ENCODE measurements around the gene PTPRD. TPM values are rescaled to one million over a fixed set of nuclear protein-coding genes. Genes with fewer than 3 reads are reported as not detected.

Gene PTPRD
- total RNA-seq, 2 experiments from 2014 or later = 0.10 TPM; not detected in 1

DNA sequence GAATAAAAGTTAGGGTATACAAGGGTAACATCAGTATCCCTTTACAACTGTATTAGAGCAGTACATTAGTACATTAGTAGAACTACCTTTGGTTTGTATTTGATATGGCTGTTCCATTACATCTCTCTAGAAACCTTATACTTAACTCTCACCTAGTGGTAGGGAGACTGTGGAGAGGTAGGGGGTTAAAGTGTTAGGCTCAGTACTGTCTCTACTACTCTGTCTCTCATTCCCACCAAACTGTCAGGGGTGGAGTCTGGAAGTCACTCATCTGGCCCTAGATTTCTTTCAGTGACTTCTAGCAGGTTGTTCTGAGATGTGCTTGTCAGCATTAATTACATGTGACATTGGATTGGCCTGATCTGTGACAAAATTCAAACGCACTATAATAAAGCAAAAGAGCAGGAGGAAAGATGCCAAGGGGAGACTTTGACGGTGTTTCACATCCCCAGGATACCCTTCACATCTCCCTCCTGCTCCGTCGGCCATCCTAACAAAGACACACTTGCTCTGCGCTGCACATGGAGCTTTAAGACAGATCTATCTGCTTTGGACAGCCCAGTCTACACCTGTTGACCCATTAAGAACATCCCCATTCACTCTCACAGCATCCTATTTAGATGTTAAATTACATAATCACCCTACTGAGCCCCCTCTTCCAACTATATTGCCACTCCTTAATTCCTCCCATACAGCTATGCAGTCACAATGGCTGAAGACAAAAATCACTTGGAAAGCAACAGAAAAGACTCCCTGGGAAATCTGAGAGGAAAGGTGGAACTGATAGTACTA is 1770.2 kb downstream of the PTPRD start:
- intact Hi-C loops (cut with micrococcal nuclease) = no loop called here
- Mint-ChIP-seq H3K36me3 (no peaks in the 10 kb centered on the region), H3K9me3 (no peaks in the 10 kb centered on the region), H3K27ac (no peak overlapping the region), H3K4me3 (no peak overlapping the region), H3K27me3 (peaks cover 1% of the 10 kb centered on the region), H3K4me1 (ENCODE audit: low read depth) (no peaks in the 10 kb centered on the region)
- ChIA-PET CTCF (no interaction called here), POLR2A (no interaction called here)
- no peak for DNase-seq

DNA sequence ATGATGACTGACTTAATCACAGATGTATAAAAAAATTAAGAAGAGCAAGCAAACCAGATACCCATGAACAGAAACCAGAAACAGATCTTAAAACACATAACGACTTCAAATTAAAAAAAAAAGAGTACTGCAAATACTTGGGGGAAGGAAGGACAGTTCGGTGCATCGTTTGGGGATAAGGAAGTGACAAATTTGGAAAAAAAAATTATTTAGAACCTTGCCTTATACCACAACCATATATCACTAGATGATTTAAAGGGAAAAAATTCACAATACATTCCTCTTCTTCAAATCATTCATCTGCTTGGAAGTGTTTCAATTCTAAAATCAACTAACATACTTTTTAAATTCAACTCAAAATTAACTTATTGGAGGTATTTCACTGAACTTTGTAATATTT is 1774.7 kb downstream of the PTPRD start:
- Mint-ChIP-seq H3K27ac (no peak overlapping the region), H3K4me1 (ENCODE audit: low read depth) (no peaks in the 10 kb centered on the region), H3K9me3 (no peaks in the 10 kb centered on the region), H3K4me3 (no peak overlapping the region), H3K36me3 (no peaks in the 10 kb centered on the region), H3K27me3 (no peaks in the 10 kb centered on the region)
- CTCF ChIA-PET = no interaction called here
- POLR2A ChIA-PET = no interaction called here
- intact Hi-C loops (cut with micrococcal nuclease) = no loop called here
- DNase-seq = no peak

DNA sequence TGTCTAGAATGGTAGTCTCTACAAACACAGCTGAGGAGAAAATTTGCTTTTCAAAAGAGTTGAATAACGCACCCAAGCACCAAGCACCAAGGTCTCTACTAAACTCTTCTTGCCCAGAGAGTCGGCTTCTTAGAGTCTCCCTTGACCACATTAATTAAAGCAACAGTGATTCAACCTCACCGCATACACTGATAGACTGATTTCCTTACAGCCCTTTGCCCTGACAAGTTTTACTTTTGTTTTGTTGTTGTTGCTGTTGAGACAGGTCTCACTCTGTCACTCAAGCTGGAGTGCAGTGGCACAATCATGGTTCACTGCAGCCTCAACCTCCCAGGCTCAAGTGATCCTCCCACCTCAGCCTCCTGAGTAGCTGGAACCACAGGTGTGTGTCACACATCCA is 1777.5 kb downstream of the PTPRD start:
- no peak for DNase-seq
- Mint-ChIP-seq H3K4me3 (no peak overlapping the region), H3K36me3 (no peaks in the 10 kb centered on the region), H3K9me3 (no peaks in the 10 kb centered on the region), H3K27me3 (peaks cover 2% of the 10 kb centered on the region), H3K27ac (no peak overlapping the region), H3K4me1 (ENCODE audit: low read depth) (no peaks in the 10 kb centered on the region)
- ChIA-PET POLR2A (no interaction called here), CTCF (no interaction called here)
- intact Hi-C loops (cut with micrococcal nuclease) = no loop called here

DNA sequence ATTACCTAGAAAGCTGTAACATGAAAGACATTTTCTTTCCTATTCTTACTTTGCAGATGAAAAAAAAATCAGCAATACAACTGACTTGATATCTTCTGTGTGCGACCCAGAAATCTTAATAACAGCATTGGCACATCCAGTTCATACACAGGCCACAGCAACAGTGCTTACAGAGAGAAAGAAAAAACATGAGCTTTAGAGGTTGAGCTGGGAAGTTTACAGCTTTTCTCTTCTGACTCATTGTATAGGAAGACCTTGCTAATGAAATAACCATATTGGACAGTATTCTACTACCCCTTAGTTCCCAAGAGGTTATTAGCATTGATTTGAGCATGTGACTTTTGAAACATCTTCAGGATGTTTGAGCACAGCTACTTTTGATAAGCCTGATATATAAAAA is 1779.8 kb downstream of the PTPRD start:
- intact Hi-C loops (cut with micrococcal nuclease) = no loop called here
- no peaks in the 10 kb centered on the region for H3K4me1 Mint-ChIP-seq (ENCODE audit: low read depth)

DNA sequence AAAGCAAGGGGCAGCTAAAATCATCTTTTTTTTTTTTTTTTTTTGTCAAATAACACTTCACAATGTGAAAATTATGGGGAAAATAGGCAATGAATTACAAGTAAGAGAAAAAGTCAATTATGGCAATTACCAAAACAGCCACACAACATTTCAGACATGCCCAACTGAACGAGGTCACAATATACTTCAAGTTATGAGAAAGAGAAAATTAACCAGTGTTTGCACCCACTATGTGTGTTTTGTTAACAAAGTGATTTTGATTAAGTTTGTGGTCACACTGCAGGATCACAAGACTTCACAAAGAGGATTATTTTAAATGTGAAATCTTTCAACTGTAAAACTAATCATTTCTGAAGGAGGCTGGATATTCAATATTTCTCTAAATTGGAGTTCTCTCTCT is 1780.4 kb downstream of the PTPRD start:
- no peaks in the 10 kb centered on the region for H3K4me1 Mint-ChIP-seq (ENCODE audit: low read depth)
- CTCF ChIA-PET = no interaction called here
- DNase-seq = no peak

More for the DNA sequence above, 1779.8 kb downstream of the PTPRD start:
- Mint-ChIP-seq H3K36me3 (no peaks in the 10 kb centered on the region), H3K9me3 (no peaks in the 10 kb centered on the region), H3K27ac (no peak overlapping the region), H3K4me3 (no peak overlapping the region), H3K27me3 (peaks cover 2% of the 10 kb centered on the region)
- POLR2A ChIA-PET = no interaction called here
- no peak for DNase-seq
- CTCF ChIA-PET = no interaction called here

DNA sequence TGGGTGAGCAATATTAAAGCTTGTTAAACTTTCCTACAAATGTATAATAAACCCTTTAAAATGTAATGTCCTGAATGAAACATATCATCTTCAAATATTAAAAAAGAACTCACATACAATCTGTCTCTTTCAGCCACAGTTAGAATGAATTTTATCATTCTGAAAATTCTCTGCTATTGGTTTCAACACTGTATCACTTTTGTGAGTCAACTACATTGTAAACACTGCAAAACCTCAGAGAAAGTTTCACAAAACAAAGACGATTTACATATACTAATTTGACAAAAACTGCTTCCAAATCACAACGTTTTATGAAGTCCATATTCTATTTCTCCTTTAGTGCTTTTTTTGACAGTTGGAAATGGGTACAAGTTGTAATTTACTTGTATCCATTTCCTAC is 1781.2 kb downstream of the PTPRD start:
- POLR2A ChIA-PET = no interaction called here
- CTCF ChIA-PET = no interaction called here
- Mint-ChIP-seq H3K36me3 (no peaks in the 10 kb centered on the region), H3K27me3 (peaks cover 4% of the 10 kb centered on the region), H3K27ac (no peak overlapping the region), H3K4me3 (no peak overlapping the region), H3K4me1 (ENCODE audit: low read depth) (no peaks in the 10 kb centered on the region), H3K9me3 (no peaks in the 10 kb centered on the region)
- DNase-seq = no peak
- intact Hi-C loops (cut with micrococcal nuclease) = no loop called here

More for the DNA sequence above, 1780.4 kb downstream of the PTPRD start:
- POLR2A ChIA-PET = no interaction called here
- H3K27ac Mint-ChIP-seq = no peak overlapping the region
- no peak overlapping the region for H3K4me3 Mint-ChIP-seq
- H3K36me3 Mint-ChIP-seq = no peaks in the 10 kb centered on the region
- H3K9me3 Mint-ChIP-seq = no peaks in the 10 kb centered on the region
- peaks cover 2% of the 10 kb centered on the region for H3K27me3 Mint-ChIP-seq
- intact Hi-C loops (cut with micrococcal nuclease) = no loop called here

DNA sequence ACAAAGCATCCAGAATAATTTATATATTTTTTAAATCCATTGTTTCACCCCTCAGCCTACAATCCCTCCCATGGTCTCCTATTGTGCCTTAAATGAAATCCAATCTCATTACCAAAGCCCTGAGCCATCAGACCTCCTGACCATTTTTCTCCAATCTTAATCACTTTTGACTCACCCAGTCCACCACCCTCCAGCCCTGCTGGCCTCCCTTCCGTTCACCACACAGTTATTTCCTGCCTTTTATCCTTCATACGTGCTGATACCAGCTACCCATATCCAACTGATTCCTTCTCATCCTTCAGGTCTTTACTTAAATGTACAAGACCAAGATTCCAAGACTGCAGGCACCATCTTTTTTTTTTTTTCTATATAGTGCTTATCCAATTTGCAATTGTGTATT is 1786.5 kb downstream of the PTPRD start:
- Mint-ChIP-seq H3K27ac (no peak overlapping the region), H3K4me1 (ENCODE audit: low read depth) (no peaks in the 10 kb centered on the region), H3K9me3 (no peaks in the 10 kb centered on the region)

DNA sequence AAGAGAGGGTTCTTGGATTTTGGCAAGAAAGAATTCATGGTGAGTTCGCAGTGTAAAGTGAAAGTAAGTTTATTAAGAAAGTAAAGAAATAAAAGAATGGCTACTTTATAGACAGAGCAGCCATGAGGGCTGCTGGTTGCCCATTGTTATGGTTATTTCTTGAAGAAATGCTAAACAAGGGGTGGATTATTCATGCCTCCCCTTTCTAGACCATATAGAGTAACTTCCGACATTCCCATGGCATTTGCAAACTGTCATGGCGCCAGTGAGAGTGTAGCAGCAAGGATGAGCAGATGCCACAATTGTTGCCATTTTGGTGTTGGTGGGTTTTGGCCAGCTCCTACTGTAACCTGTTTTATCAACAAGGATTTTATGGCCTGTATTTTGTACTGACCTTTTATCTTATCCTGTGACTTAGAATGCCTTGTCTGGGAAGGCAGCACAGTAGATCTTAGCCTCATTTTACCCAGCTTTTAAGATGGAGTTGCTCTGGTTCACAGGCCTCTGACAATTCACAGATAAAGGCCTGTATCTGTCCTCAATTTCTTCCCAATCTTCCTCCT is 1787.1 kb downstream of the PTPRD start:
- DNase-seq = no peak
- ChIA-PET POLR2A (no interaction called here), CTCF (no interaction called here)
- no peak overlapping the region for H3K27ac Mint-ChIP-seq
- peaks cover 2% of the 10 kb centered on the region for H3K27me3 Mint-ChIP-seq
- no peaks in the 10 kb centered on the region for H3K36me3 Mint-ChIP-seq
- no peaks in the 10 kb centered on the region for H3K4me1 Mint-ChIP-seq (ENCODE audit: low read depth)
- H3K9me3 Mint-ChIP-seq = no peaks in the 10 kb centered on the region
- H3K4me3 Mint-ChIP-seq = no peak overlapping the region
- intact Hi-C loops (cut with micrococcal nuclease) = no loop called here

More for the DNA sequence above, 1786.5 kb downstream of the PTPRD start:
- no peak overlapping the region for H3K4me3 Mint-ChIP-seq
- H3K36me3 Mint-ChIP-seq = no peaks in the 10 kb centered on the region
- ChIA-PET CTCF (no interaction called here), POLR2A (no interaction called here)
- DNase-seq = no peak
- H3K27me3 Mint-ChIP-seq = peaks cover 4% of the 10 kb centered on the region
- intact Hi-C loops (cut with micrococcal nuclease) = no loop called here

DNA sequence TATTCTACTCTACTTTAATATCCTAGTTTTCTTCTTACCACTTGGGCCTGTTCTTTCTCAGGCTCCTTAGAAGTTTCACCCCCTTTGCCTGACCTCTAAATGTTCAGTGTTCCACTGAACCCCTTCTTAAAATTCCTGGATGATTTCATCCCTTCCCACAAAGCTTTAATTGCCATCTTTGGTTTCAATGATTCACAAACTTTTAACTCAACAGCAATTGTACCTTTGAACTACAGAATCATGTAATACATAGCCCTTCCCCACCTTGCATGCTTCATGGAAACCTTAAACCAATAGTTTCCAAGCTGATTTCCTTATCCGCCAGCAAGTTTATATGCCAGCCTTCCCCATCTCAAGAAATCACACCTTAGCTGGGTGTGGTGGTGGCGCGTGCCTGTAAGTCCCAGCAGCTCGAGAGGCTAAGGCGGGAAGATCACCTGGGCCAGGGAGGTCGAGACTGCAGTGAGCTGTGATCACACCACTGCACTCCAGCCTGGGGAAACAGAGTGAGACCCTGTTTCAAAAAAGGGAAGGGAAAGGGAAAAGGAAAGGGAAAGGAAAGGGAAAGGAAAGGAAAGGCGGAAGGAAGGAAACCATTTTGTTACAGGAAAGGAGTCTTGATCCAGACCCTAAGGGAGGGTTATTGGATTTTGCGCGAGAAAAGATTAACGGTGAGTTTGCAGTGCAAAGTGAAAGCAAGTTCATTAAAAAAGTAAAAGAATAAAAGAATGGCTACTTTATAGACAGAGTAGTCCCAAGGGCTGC is 1789.5 kb downstream of the PTPRD start:
- ChIA-PET CTCF (no interaction called here), POLR2A (no interaction called here)
- Mint-ChIP-seq H3K4me3 (no peak overlapping the region), H3K36me3 (no peaks in the 10 kb centered on the region), H3K27ac (no peak overlapping the region), H3K9me3 (no peaks in the 10 kb centered on the region), H3K4me1 (ENCODE audit: low read depth) (no peaks in the 10 kb centered on the region), H3K27me3 (peaks cover 2% of the 10 kb centered on the region)
- intact Hi-C loops (cut with micrococcal nuclease) = no loop called here
- DNase-seq = no peak

DNA sequence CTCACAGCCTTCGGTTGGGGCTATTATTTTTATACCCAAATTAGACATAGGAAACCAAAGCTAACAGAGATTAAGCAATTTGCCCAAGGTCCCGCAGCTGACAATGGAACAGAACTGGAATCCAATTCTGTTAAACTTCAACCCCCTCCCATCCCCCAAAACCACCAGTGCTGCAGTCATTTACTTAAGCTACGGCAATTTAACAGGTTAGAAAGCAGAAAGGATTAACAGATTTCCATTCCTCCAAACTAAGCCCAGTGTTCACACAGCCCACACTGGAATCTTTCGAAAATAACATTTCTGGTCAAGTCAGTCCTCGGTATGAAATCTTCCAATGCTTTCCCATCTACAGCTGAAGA is 1790.2 kb downstream of the PTPRD start:
- POLR2A ChIA-PET = no interaction called here
- H3K36me3 Mint-ChIP-seq = no peaks in the 10 kb centered on the region
- H3K4me1 Mint-ChIP-seq (ENCODE audit: low read depth) = no peaks in the 10 kb centered on the region
- CTCF ChIA-PET = no interaction called here
- no peak overlapping the region for H3K4me3 Mint-ChIP-seq
- intact Hi-C loops (cut with micrococcal nuclease) = no loop called here
- peaks cover 2% of the 10 kb centered on the region for H3K27me3 Mint-ChIP-seq
- no peak overlapping the region for H3K27ac Mint-ChIP-seq
- no peaks in the 10 kb centered on the region for H3K9me3 Mint-ChIP-seq
- DNase-seq = no peak

DNA sequence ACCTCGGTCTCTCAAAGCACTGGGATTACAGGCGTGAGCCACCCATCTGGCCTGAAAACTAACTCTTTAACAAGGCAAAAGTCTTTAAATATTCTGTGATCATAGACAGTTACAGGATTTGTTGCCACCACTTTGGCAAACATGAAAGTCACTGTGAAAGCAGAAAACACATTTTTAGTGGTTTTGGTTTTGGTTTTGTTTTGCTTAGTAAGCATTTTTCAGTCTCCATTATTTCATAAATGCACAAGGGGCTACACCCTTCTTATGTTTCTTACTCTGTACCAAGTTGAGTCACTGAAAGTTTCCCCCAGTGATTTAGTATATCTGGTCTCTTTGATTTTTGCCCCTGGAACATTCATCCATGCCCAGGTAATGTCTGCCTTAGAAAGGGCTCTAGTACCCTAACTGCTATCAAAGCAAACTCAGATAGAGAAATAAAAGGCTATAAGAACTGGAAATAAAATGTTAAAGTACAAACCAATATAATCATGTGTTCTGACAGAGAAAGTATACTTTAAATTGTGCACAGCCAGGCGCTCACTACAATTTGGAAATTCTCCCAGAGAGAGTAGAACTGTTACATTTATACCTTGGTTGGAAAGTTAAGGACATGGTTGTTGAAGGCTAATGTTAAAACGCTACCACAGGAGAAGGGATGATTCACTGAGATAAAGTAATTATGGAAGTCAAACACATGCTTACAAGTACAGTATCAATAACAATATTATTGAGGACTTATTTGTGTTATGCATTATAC is 1790.7 kb downstream of the PTPRD start:
- no peaks in the 10 kb centered on the region for H3K4me1 Mint-ChIP-seq (ENCODE audit: low read depth)
- no peaks in the 10 kb centered on the region for H3K9me3 Mint-ChIP-seq
- no peak overlapping the region for H3K4me3 Mint-ChIP-seq
- H3K27ac Mint-ChIP-seq = no peak overlapping the region
- no peak for DNase-seq
- ChIA-PET POLR2A (no interaction called here), CTCF (no interaction called here)
- peaks cover 2% of the 10 kb centered on the region for H3K27me3 Mint-ChIP-seq
- intact Hi-C loops (cut with micrococcal nuclease) = no loop called here
- no peaks in the 10 kb centered on the region for H3K36me3 Mint-ChIP-seq

DNA sequence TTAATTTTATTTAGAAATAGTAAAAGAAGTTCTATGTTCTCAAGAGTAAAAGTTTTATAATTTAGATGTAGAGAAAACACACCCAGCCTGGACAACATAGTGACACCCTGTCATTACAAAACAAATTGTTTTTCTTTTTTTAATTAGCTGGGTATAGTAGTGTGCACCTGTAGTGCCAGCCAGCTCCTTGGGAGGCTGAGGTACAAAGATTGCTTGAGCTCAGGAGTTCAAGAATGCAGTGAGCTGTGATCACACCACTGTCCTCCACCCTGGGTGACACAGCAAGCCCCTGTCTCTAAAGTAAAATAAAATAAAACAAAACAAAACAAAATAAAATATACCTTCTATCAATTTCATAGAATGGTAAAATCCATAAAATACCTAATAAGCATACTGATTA is 1795.5 kb downstream of the PTPRD start:
- intact Hi-C loops (cut with micrococcal nuclease) = no loop called here
- CTCF ChIA-PET = interaction anchor here (1.1 kb wide), 1 partner anchor 79 kb away, joined by 5 read pairs; no protein-coding TSS in a partner anchor
- no peak overlapping the region for H3K27ac Mint-ChIP-seq
- H3K36me3 Mint-ChIP-seq = no peaks in the 10 kb centered on the region
- no peak overlapping the region for H3K4me3 Mint-ChIP-seq
- H3K9me3 Mint-ChIP-seq = no peaks in the 10 kb centered on the region
- DNase-seq = no peak
- POLR2A ChIA-PET = no interaction called here
- no peaks in the 10 kb centered on the region for H3K4me1 Mint-ChIP-seq (ENCODE audit: low read depth)
- H3K27me3 Mint-ChIP-seq = no peaks in the 10 kb centered on the region
